Keratinocyte (primary cell): ENCODE results near the gene EPHB1. TPM values are rescaled to one million over a fixed set of nuclear protein-coding genes. Genes with fewer than 3 reads are reported as not detected.

ENCODE experiments used
- DNase-seq: peaks from one replicate; pipeline ENCODE4 v3.0.0-alpha.2; 2011; ENCODE audit warnings: low read depth, missing footprints, low spot score
- FAIRE-seq: peaks from 2 replicates; lab custom pipeline; 2011; peaks lifted over from hg19 to GRCh38; lab: Jason Lieb, UNC
- H2AFZ ChIP-seq: 2 replicates; pipeline ENCODE4 v1.6.0; 2012; ENCODE audit warnings: low read length, control low read depth, inconsistent platforms; ENCODE audit not compliant: control insufficient read depth
- H3K27ac ChIP-seq: 2 replicates; pipeline ENCODE4 v1.5.1; 2011; ENCODE audit warnings: low read length; ENCODE audit not compliant: control insufficient read depth, insufficient read depth
- H3K27me3 ChIP-seq: 3 replicates; pipeline ENCODE4 v1.6.0; 2011; ENCODE audit warnings: low read length; ENCODE audit not compliant: control insufficient read depth, insufficient read depth; ENCODE audit errors: extremely low read depth
- H3K36me3 ChIP-seq, 2 experiments: 2 replicates in 1 of 2; 3 replicates in 1 of 2; pipeline ENCODE4 v1.5.1; 2011; ENCODE audit warnings: low read length in 2 of 2, mild to moderate bottlenecking in 1 of 2; ENCODE audit not compliant: control insufficient read depth in 2 of 2, insufficient read depth in 2 of 2; ENCODE audit errors: extremely low read depth in 1 of 2
- H3K4me1 ChIP-seq: 3 replicates; pipeline ENCODE4 v1.5.1; 2011; ENCODE audit warnings: low read length; ENCODE audit not compliant: control insufficient read depth, insufficient read depth; ENCODE audit errors: extremely low read depth
- H3K4me2 ChIP-seq: 3 replicates; pipeline ENCODE4 v1.6.0; 2011; ENCODE audit warnings: low read depth, low read length; ENCODE audit not compliant: control insufficient read depth, insufficient read depth; ENCODE audit errors: extremely low read depth
- H3K4me3 ChIP-seq, 3 experiments: fragments of 200-600 bp in 1 of 3; sonication (generic) in 1 of 3; 2 replicates in 2 of 3; 3 replicates in 1 of 3; pipeline ENCODE4 v1.5.1; 2011 to 2016; ENCODE audit warnings: low read length in 3 of 3, mild to moderate bottlenecking in 3 of 3, control low read depth in 2 of 3, inconsistent platforms in 1 of 3, low read depth in 1 of 3, mixed read lengths in 1 of 3, mixed run types in 1 of 3, moderate library complexity in 1 of 3; ENCODE audit not compliant: control insufficient read depth in 2 of 3, insufficient read depth in 2 of 3; ENCODE audit errors: extremely low read depth in 1 of 3
- H3K79me2 ChIP-seq: 2 replicates; pipeline ENCODE4 v1.6.0; 2012; ENCODE audit warnings: low read length; ENCODE audit not compliant: control insufficient read depth, insufficient read depth
- H3K9ac ChIP-seq: 3 replicates; pipeline ENCODE4 v1.6.0; 2011; ENCODE audit warnings: low read length; ENCODE audit not compliant: control insufficient read depth, insufficient read depth; ENCODE audit errors: extremely low read depth
- H3K9me1 ChIP-seq: 3 replicates; pipeline ENCODE4 v1.6.0; 2011; ENCODE audit warnings: low read length; ENCODE audit not compliant: control insufficient read depth, insufficient read depth; ENCODE audit errors: extremely low read depth
- H3K9me3 ChIP-seq: 2 replicates; pipeline ENCODE4 v1.5.1; 2012; ENCODE audit warnings: low read depth, low read length; ENCODE audit not compliant: control insufficient read depth
- H4K20me1 ChIP-seq: 3 replicates; pipeline ENCODE4 v1.6.0; 2011; ENCODE audit warnings: low read length; ENCODE audit not compliant: control insufficient read depth, insufficient read depth; ENCODE audit errors: extremely low read depth
- EZH2 ChIP-seq: IDR thresholded peaks from one replicate; pipeline ENCODE4 v1.6.1; 2012; ENCODE audit warnings: inconsistent platforms, mild to moderate bottlenecking, low read length, moderate library complexity
- dilution Hi-C: fragments of 300-500 bp; cut with MboI; formaldehyde crosslinking; loops from one replicate; pipeline ENCODE4 v1.7.0; 2020; ENCODE audit warnings: low sequenced_read_pairs; ENCODE audit not compliant: extremely low pct_ligation_motif_present
- polyA plus RNA-seq, 5 experiments: library from polyadenylated mRNA; depleted of rRNA in 3 of 5; stranded (reverse) in 3 of 5; stranded (forward) in 1 of 5; unstranded in 1 of 5; fragments of >200 nt; gene quantifications; 1 replicate in 1 of 5; 2 replicates in 3 of 5; 3 replicates in 1 of 5; pipeline versions ENCODE4 v1.2.1 to v1.2.3, GENCODE V29; 2011 to 2012; ENCODE audit warnings: missing spikeins in 2 of 5, low read depth in 1 of 5, low replicate concordance in 1 of 5
- TF ChIP-seq, protein P1 (sequence below), 3 experiments: IDR thresholded peaks in 1 of 3; conservative IDR thresholded peaks in 1 of 3; optimal IDR thresholded peaks in 1 of 3; 2 replicates in 2 of 3; 3 replicates in 1 of 3; pipeline versions ENCODE3 to v1.5.1; 2011; ENCODE audit warnings: low read length in 3 of 3, mild to moderate bottlenecking in 3 of 3, moderate library complexity in 2 of 3, control low read depth in 1 of 3, inconsistent platforms in 1 of 3; ENCODE audit not compliant: insufficient read depth in 2 of 3; ENCODE audit errors: extremely low read depth in 1 of 3

EPHB1 gene
- polyA plus RNA-seq, 1 donor (not counting 4 experiments of a cell fraction or from before 2014, with no cell fraction given): 0.01 TPM

GRCh38 chr3:135047061-135047460 lies 252.0 kb downstream of the EPHB1 start:
- no peaks in the 10 kb centered on the region for H4K20me1 ChIP-seq
- H3K9me3 ChIP-seq: no peaks in the 10 kb centered on the region
- no peaks in the 10 kb centered on the region for H3K79me2 ChIP-seq
- dilution Hi-C loops: no loop called here
- H3K9me1 ChIP-seq: no peaks in the 10 kb centered on the region
- H3K4me2 ChIP-seq: no peak overlapping the region
- TF ChIP-seq, protein P1, sequence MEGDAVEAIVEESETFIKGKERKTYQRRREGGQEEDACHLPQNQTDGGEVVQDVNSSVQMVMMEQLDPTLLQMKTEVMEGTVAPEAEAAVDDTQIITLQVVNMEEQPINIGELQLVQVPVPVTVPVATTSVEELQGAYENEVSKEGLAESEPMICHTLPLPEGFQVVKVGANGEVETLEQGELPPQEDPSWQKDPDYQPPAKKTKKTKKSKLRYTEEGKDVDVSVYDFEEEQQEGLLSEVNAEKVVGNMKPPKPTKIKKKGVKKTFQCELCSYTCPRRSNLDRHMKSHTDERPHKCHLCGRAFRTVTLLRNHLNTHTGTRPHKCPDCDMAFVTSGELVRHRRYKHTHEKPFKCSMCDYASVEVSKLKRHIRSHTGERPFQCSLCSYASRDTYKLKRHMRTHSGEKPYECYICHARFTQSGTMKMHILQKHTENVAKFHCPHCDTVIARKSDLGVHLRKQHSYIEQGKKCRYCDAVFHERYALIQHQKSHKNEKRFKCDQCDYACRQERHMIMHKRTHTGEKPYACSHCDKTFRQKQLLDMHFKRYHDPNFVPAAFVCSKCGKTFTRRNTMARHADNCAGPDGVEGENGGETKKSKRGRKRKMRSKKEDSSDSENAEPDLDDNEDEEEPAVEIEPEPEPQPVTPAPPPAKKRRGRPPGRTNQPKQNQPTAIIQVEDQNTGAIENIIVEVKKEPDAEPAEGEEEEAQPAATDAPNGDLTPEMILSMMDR (optimal IDR thresholded peaks at IDR 0.05 in 1 of 3, IDR thresholded peaks at IDR 0.05 in 1 of 3, conservative IDR thresholded peaks at IDR 0.05 in 1 of 3; ENCODE audit: extremely low read depth in 1 of 3, insufficient read depth in 2 of 3, low read length in 3 of 3): no peak
- TF ChIP-seq EZH2: no peak
- FAIRE-seq (no peak), DNase-seq (no peak)
- no peak overlapping the region for H2AFZ ChIP-seq
- no peaks in the 10 kb centered on the region for H3K36me3 ChIP-seq
- no peak overlapping the region for H3K9ac ChIP-seq
- no peaks in the 10 kb centered on the region for H3K27me3 ChIP-seq
- H3K27ac ChIP-seq: no peak overlapping the region
- H3K4me1 ChIP-seq: no peaks in the 10 kb centered on the region
- H3K4me3 ChIP-seq: no peak overlapping the region

GRCh38 chr3:135050536-135050935 lies 255.5 kb downstream of the EPHB1 start:
- no peak overlapping the region for H3K4me2 ChIP-seq
- no peaks in the 10 kb centered on the region for H3K4me1 ChIP-seq
- no peak overlapping the region for H3K9ac ChIP-seq
- no peaks in the 10 kb centered on the region for H3K9me1 ChIP-seq
- TF ChIP-seq, protein P1 (optimal IDR thresholded peaks at IDR 0.05 in 1 of 3, IDR thresholded peaks at IDR 0.05 in 1 of 3, conservative IDR thresholded peaks at IDR 0.05 in 1 of 3; ENCODE audit: extremely low read depth in 1 of 3, insufficient read depth in 2 of 3, low read length in 3 of 3): no peak
- no peak for TF ChIP-seq EZH2
- no peak overlapping the region for H2AFZ ChIP-seq
- no peak overlapping the region for H3K27ac ChIP-seq
- no peaks in the 10 kb centered on the region for H3K9me3 ChIP-seq
- FAIRE-seq: no peak
- no peaks in the 10 kb centered on the region for H4K20me1 ChIP-seq
- no peak overlapping the region for H3K4me3 ChIP-seq
- no peak for DNase-seq
- H3K27me3 ChIP-seq: no peaks in the 10 kb centered on the region
- dilution Hi-C loops: no loop called here
- H3K36me3 ChIP-seq: no peaks in the 10 kb centered on the region
- no peaks in the 10 kb centered on the region for H3K79me2 ChIP-seq
